GM12878 (cell line): ENCODE measurements around the gene CD9. TPM values are rescaled to one million over a fixed set of nuclear protein-coding genes. Genes with fewer than 3 reads are reported as not detected.

ENCODE experiments used
- BHLHE40 ChIP-seq, 2 experiments: fragments of 450-650 bp in 1 of 2; IDR thresholded peaks; 2 replicates each; pipeline ENCODE4 v1.6.1; 2011 to 2017; ENCODE audit warnings: low read depth in 2 of 2, borderline replicate concordance in 1 of 2, improper control_type of control experiment in 1 of 2, low read length in 1 of 2, mild to moderate bottlenecking in 1 of 2
- CBX5 ChIP-seq: sonication (generic); IDR thresholded peaks from 2 replicates; pipeline ENCODE4 v1.6.1; 2016; ENCODE audit warnings: low read depth, moderate library complexity, mild to moderate bottlenecking, inconsistent platforms
- CREM ChIP-seq: IDR thresholded peaks from 2 replicates; pipeline ENCODE4 v1.6.1; 2014; ENCODE audit warnings: antibody characterized with exemption, low read depth
- ETV6 ChIP-seq, 2 experiments: fragments of 450-650 bp in 1 of 2; IDR thresholded peaks in 1 of 2; conservative IDR thresholded peaks in 1 of 2; 2 replicates each; pipeline ENCODE4 v1.6.1; 2014; ENCODE audit warnings: antibody characterized with exemption in 1 of 2, borderline replicate concordance in 1 of 2, low read depth in 1 of 2, mild to moderate bottlenecking in 1 of 2, moderate library complexity in 1 of 2
- IKZF2 ChIP-seq, 2 experiments: fragments of 450-650 bp; IDR thresholded peaks; 2 replicates each; pipeline ENCODE4 v1.6.1; 2017; ENCODE audit warnings: mild to moderate bottlenecking in 2 of 2, moderate library complexity in 2 of 2
- NR2C2 ChIP-seq: IDR thresholded peaks from 2 replicates; pipeline ENCODE4 v1.6.1; 2011; ENCODE audit warnings: borderline replicate concordance, low read depth; ENCODE audit not compliant: control insufficient read depth, insufficient read length
- RB1 ChIP-seq: fragments of 450-650 bp; formaldehyde crosslinking; IDR thresholded peaks from 2 replicates; pipeline ENCODE4 v1.6.1; 2017; ENCODE audit warnings: mild to moderate bottlenecking, borderline replicate concordance
- SMAD5 ChIP-seq: IDR thresholded peaks from 2 replicates; pipeline ENCODE4 v1.6.1; 2016; ENCODE audit warnings: antibody characterized with exemption, low read depth
- SMARCA5 ChIP-seq: fragments of 450-650 bp; IDR thresholded peaks from 2 replicates; pipeline ENCODE4 v1.6.1; 2017; ENCODE audit warnings: mild to moderate bottlenecking
- polyA plus RNA-seq, 11 experiments: library from polyadenylated mRNA; depleted of rRNA in 4 of 11; unstranded in 6 of 11; stranded (reverse) in 5 of 11; fragments of >200 nt; fragmentation: Nextera tagmentation in 4 of 11; fragmentation: Illumina TruSeq in 1 of 11; extraction: Ambion mirVana in 4 of 11; extraction: Trizol in 1 of 11; gene quantifications; 1 replicate in 1 of 11; 2 replicates in 10 of 11; pipeline versions ENCODE4 v1.2.1 to v1.2.3, GENCODE V29; 2011 to 2016; ENCODE audit warnings: inconsistent platforms in 2 of 11, missing spikeins in 2 of 11, low read depth in 1 of 11
- total RNA-seq, 4 experiments: library from RNA; depleted of rRNA in 3 of 4; stranded (reverse); fragments of >200 nt in 3 of 4; fragmentation: Illumina TruSeq in 1 of 4; extraction: Trizol in 1 of 4; gene quantifications; 2 replicates each; pipeline versions ENCODE4 v1.2.1 to v1.2.3, GENCODE V29; 2013 to 2021
- TF ChIP-seq, protein P1 (sequence below): fragments of 450-650 bp; formaldehyde crosslinking; IDR thresholded peaks from 2 replicates; pipeline ENCODE4 v1.4.0; 2020; ENCODE audit warnings: mild to moderate bottlenecking, moderate library complexity
- TF ChIP-seq, protein P2 (sequence below): fragments of 450-650 bp; IDR thresholded peaks from 2 replicates; pipeline ENCODE4 v1.6.1; 2017; ENCODE audit warnings: mild to moderate bottlenecking, moderate library complexity
- TF ChIP-seq, protein P3 (sequence below): fragments of 450-650 bp; IDR thresholded peaks from 2 replicates; pipeline ENCODE4 v1.6.1; 2018; ENCODE audit warnings: borderline replicate concordance, mild to moderate bottlenecking; ENCODE audit not compliant: partially characterized antibody
- TF ChIP-seq, protein P4 (sequence below): fragments of 150-350 bp; IDR thresholded peaks from 2 replicates; pipeline ENCODE4 v1.6.1; 2016; ENCODE audit warnings: low read depth, low read length

CD9 gene
- total and polyA plus RNA-seq, 10 of the 15 experiments (the other 5 are each of a cell fraction or from before 2014, with no cell fraction given), result 4.8 to 29.9 (median 9.7) TPM

DNA sequence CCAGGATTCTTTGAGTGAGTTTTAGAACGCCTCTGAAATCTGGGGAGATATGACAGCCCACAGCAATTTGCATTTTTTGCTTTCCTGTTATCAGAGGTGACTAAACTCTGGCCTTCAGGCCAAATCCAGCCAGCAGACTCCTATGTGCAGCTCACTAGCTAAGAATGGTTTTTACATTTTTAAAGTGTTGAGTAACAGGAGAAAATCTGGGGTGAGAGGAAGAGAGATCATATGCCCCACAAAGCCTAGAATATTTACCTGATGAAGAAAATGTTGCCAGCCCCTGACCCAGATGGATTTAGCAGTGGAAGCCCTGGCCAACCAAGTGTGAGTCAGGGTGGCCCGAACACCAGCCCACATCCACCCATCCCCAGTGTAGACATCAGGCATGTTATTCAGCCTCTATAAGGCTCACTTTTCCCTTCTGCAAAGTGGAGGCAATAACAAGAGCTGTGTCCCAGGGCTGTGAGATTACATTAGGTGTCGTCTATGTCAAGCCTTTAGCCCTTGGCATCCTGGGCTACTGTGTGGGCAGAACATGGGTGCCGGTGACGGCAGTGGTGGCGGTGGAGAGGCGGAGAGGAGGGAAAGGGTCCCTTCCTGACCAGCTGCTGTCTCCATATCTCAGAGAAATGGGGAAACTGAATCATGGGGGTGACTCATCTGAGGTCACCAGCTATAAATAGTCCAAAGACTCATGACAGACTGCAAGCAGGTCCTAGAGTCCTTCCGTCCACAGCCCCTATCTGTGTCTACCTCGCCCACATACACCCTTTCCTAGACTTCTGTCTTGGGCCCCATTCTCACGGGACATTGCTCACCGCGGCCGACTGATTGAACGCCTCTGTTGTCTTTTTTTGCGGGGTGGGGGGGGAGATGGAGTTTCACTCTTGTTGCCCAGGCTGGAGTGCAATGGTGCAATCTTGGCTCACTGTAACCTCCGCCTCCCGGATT is 32.6 kb upstream of the CD9 start (continued):
- TF ChIP-seq, protein P1, sequence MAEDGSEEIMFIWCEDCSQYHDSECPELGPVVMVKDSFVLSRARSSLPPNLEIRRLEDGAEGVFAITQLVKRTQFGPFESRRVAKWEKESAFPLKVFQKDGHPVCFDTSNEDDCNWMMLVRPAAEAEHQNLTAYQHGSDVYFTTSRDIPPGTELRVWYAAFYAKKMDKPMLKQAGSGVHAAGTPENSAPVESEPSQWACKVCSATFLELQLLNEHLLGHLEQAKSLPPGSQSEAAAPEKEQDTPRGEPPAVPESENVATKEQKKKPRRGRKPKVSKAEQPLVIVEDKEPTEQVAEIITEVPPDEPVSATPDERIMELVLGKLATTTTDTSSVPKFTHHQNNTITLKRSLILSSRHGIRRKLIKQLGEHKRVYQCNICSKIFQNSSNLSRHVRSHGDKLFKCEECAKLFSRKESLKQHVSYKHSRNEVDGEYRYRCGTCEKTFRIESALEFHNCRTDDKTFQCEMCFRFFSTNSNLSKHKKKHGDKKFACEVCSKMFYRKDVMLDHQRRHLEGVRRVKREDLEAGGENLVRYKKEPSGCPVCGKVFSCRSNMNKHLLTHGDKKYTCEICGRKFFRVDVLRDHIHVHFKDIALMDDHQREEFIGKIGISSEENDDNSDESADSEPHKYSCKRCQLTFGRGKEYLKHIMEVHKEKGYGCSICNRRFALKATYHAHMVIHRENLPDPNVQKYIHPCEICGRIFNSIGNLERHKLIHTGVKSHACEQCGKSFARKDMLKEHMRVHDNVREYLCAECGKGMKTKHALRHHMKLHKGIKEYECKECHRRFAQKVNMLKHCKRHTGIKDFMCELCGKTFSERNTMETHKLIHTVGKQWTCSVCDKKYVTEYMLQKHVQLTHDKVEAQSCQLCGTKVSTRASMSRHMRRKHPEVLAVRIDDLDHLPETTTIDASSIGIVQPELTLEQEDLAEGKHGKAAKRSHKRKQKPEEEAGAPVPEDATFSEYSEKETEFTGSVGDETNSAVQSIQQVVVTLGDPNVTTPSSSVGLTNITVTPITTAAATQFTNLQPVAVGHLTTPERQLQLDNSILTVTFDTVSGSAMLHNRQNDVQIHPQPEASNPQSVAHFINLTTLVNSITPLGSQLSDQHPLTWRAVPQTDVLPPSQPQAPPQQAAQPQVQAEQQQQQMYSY (CRISPR knock-in tag), result no peak
- no peak for TF ChIP-seq NR2C2
- TF ChIP-seq, protein P2, sequence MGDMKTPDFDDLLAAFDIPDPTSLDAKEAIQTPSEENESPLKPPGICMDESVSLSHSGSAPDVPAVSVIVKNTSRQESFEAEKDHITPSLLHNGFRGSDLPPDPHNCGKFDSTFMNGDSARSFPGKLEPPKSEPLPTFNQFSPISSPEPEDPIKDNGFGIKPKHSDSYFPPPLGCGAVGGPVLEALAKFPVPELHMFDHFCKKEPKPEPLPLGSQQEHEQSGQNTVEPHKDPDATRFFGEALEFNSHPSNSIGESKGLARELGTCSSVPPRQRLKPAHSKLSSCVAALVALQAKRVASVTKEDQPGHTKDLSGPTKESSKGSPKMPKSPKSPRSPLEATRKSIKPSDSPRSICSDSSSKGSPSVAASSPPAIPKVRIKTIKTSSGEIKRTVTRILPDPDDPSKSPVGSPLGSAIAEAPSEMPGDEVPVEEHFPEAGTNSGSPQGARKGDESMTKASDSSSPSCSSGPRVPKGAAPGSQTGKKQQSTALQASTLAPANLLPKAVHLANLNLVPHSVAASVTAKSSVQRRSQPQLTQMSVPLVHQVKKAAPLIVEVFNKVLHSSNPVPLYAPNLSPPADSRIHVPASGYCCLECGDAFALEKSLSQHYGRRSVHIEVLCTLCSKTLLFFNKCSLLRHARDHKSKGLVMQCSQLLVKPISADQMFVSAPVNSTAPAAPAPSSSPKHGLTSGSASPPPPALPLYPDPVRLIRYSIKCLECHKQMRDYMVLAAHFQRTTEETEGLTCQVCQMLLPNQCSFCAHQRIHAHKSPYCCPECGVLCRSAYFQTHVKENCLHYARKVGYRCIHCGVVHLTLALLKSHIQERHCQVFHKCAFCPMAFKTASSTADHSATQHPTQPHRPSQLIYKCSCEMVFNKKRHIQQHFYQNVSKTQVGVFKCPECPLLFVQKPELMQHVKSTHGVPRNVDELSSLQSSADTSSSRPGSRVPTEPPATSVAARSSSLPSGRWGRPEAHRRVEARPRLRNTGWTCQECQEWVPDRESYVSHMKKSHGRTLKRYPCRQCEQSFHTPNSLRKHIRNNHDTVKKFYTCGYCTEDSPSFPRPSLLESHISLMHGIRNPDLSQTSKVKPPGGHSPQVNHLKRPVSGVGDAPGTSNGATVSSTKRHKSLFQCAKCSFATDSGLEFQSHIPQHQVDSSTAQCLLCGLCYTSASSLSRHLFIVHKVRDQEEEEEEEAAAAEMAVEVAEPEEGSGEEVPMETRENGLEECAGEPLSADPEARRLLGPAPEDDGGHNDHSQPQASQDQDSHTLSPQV, result no peak
- TF ChIP-seq SMARCA5, result peak; percentile 66
- TF ChIP-seq ETV6 (conservative IDR thresholded peaks at IDR 0.05 in 1 of 2, IDR thresholded peaks at IDR 0.05 in 1 of 2; ENCODE audit: borderline replicate concordance in 1 of 2, low read depth in 1 of 2), result peak in 1 of 2 experiments; percentile 40; a peak in 1 of 4 replicates
- TF ChIP-seq, protein P3, sequence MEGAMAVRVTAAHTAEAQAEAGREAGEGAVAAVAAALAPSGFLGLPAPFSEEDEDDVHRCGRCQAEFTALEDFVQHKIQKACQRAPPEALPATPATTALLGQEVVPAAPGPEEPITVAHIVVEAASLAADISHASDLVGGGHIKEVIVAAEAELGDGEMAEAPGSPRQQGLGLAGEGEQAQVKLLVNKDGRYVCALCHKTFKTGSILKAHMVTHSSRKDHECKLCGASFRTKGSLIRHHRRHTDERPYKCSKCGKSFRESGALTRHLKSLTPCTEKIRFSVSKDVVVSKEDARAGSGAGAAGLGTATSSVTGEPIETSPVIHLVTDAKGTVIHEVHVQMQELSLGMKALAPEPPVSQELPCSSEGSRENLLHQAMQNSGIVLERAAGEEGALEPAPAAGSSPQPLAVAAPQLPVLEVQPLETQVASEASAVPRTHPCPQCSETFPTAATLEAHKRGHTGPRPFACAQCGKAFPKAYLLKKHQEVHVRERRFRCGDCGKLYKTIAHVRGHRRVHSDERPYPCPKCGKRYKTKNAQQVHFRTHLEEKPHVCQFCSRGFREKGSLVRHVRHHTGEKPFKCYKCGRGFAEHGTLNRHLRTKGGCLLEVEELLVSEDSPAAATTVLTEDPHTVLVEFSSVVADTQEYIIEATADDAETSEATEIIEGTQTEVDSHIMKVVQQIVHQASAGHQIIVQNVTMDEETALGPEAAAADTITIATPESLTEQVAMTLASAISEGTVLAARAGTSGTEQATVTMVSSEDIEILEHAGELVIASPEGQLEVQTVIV, result no peak
- TF ChIP-seq RB1, result no peak
- TF ChIP-seq IKZF2 (IDR thresholded peaks at IDR 0.05), result peak; percentile 78 to 91; a peak in 3 of 4 replicates
- peak; percentile 65 for TF ChIP-seq CREM
- no peak for TF ChIP-seq SMAD5
- TF ChIP-seq, protein P4, sequence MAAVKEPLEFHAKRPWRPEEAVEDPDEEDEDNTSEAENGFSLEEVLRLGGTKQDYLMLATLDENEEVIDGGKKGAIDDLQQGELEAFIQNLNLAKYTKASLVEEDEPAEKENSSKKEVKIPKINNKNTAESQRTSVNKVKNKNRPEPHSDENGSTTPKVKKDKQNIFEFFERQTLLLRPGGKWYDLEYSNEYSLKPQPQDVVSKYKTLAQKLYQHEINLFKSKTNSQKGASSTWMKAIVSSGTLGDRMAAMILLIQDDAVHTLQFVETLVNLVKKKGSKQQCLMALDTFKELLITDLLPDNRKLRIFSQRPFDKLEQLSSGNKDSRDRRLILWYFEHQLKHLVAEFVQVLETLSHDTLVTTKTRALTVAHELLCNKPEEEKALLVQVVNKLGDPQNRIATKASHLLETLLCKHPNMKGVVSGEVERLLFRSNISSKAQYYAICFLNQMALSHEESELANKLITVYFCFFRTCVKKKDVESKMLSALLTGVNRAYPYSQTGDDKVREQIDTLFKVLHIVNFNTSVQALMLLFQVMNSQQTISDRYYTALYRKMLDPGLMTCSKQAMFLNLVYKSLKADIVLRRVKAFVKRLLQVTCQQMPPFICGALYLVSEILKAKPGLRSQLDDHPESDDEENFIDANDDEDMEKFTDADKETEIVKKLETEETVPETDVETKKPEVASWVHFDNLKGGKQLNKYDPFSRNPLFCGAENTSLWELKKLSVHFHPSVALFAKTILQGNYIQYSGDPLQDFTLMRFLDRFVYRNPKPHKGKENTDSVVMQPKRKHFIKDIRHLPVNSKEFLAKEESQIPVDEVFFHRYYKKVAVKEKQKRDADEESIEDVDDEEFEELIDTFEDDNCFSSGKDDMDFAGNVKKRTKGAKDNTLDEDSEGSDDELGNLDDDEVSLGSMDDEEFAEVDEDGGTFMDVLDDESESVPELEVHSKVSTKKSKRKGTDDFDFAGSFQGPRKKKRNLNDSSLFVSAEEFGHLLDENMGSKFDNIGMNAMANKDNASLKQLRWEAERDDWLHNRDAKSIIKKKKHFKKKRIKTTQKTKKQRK, result no peak
- TF ChIP-seq CBX5, result no peak
- TF ChIP-seq BHLHE40 (IDR thresholded peaks at IDR 0.05; ENCODE audit: borderline replicate concordance in 1 of 2, low read depth in 2 of 2, low read length in 1 of 2), result peak; percentile 30 to 74; a peak in 2 of 4 replicates
